ENCODE measurements around the gene CFAP61. TPM values are rescaled to one million over a fixed set of nuclear protein-coding genes. Genes with fewer than 3 reads are reported as not detected.

The CFAP61 gene
- total and polyA plus RNA-seq, 12 donors: 0.53 to 3.6 (median 1.1) TPM; not detected in 3

DNA sequence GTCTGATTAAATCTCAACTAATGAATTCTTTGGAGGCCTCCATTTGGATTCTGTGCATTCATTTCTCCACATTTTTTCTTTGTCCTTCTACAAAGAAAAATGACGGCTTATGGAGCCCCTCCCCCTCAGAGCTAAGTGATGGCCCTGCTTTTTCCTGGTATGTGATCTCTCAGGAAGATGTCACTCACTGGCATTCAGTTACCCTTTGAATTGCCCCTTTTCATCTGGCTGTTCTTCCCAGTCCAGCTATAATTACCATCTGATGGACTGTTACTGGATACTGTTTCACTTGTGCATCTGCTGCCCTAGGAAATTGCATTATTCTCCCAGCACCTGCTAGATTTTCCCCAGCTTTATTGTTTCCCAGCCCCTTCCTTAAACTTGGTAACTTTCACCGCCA is 151.9 kb downstream of the CFAP61 start:
- Histone ChIP-seq H3K4me3 (no peak overlapping the region), H3K27me3 (no peaks in the 10 kb centered on the region), H3K9me3 (replicated peaks in 1 of 3) (no peaks in the 10 kb centered on the region), H3K27ac (no peak overlapping the region), H3K36me3 (replicated peaks in 1 of 2) (no peaks in the 10 kb centered on the region), H3K4me1 (replicated peaks in 1 of 2) (peaks cover 0 to 4% of the 10 kb centered on the region in 2 donors)
- 60 to 65% (median 60%) methylated on average over 2 of the region's 2 CpGs for WGBS, 4 donors
- no peak for DNase-seq
- intact Hi-C loops (cut with DNase I): no loop called here
- TF ChIP-seq, protein P1, sequence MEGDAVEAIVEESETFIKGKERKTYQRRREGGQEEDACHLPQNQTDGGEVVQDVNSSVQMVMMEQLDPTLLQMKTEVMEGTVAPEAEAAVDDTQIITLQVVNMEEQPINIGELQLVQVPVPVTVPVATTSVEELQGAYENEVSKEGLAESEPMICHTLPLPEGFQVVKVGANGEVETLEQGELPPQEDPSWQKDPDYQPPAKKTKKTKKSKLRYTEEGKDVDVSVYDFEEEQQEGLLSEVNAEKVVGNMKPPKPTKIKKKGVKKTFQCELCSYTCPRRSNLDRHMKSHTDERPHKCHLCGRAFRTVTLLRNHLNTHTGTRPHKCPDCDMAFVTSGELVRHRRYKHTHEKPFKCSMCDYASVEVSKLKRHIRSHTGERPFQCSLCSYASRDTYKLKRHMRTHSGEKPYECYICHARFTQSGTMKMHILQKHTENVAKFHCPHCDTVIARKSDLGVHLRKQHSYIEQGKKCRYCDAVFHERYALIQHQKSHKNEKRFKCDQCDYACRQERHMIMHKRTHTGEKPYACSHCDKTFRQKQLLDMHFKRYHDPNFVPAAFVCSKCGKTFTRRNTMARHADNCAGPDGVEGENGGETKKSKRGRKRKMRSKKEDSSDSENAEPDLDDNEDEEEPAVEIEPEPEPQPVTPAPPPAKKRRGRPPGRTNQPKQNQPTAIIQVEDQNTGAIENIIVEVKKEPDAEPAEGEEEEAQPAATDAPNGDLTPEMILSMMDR (IDR thresholded peaks at IDR 0.05): no peak
- no peak for TF ChIP-seq POLR2A (IDR thresholded peaks at IDR 0.05)

DNA sequence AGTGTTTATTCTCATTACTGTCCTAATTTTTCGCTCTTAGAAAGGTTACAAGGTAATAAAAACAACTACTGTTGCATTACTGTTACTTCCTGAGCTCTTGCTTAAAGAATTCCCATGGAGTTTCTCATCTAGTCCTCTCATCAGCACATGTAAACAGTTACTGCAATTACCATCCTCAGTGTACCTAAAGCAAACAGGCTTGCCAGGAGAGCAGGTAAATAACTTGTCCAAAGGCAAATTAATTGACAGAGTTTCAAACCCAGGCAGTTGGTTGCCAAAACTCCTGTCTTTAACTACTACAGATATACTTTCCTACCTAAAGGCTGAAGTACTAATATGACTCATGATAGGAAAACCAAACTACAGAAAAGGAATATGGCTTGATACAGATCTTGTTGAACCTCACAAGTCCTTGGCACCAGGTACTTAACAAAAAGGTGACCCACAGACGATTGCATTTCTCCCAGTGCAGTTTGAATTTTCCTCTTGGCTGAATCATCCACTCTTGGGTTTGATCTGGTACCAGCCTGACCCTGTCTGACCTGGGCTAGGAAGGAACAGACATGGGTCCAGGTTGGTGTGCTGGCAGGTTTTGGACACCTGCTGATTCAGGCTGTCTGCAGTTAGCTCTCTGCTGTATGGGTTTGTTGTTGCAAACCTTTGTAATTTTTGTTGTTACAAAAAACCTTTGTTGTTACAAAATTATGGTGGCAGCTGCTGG is 153.0 kb downstream of the CFAP61 start:
- no peak overlapping the region for H3K4me3 ChIP-seq
- intact Hi-C loops (cut with DNase I): no loop called here
- H3K36me3 ChIP-seq (replicated peaks in 1 of 2): no peaks in the 10 kb centered on the region
- no peak for DNase-seq
- 44 to 59% (median 51%) methylated on average over 2 of the region's 2 CpGs for WGBS, 4 donors
- no peaks in the 10 kb centered on the region for H3K9me3 ChIP-seq (replicated peaks in 1 of 3)
- TF ChIP-seq, protein P1 (IDR thresholded peaks at IDR 0.05): no peak
- no peak for TF ChIP-seq POLR2A (IDR thresholded peaks at IDR 0.05)
- H3K27ac ChIP-seq: no peak overlapping the region
- H3K4me1 ChIP-seq (replicated peaks in 1 of 2): no peaks in the 10 kb centered on the region
- no peaks in the 10 kb centered on the region for H3K27me3 ChIP-seq

DNA sequence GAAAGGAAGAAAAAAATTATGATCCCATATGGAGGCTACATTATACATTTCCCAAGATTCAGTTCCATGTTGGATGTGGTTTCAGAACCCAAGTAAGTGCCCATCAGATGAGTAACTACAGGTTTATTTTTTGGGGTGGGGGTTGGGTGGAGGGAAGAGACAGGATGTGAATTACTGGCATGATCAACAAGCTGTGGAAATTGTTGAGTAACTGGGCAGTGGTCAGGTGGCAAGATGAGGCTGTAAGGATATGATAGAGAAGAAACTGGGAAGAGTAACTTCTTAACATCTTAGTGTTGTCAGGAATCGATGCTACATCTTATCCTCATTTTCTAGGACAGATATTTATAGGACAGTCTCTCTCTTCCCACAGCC is 153.5 kb downstream of the CFAP61 start:
- Histone ChIP-seq H3K27ac (no peak overlapping the region), H3K4me3 (no peak overlapping the region), H3K9me3 (replicated peaks in 1 of 3) (no peaks in the 10 kb centered on the region), H3K36me3 (replicated peaks in 1 of 2) (no peaks in the 10 kb centered on the region), H3K4me1 (replicated peaks in 1 of 2) (no peaks in the 10 kb centered on the region), H3K27me3 (no peaks in the 10 kb centered on the region)
- 65 to 84% (median 75%) methylated on average over 1 of the region's 1 CpG for WGBS, 4 donors
- TF ChIP-seq, protein P1 (IDR thresholded peaks at IDR 0.05): no peak
- no peak for TF ChIP-seq POLR2A (IDR thresholded peaks at IDR 0.05)
- intact Hi-C loops (cut with DNase I): no loop called here
- DNase-seq: no peak

DNA sequence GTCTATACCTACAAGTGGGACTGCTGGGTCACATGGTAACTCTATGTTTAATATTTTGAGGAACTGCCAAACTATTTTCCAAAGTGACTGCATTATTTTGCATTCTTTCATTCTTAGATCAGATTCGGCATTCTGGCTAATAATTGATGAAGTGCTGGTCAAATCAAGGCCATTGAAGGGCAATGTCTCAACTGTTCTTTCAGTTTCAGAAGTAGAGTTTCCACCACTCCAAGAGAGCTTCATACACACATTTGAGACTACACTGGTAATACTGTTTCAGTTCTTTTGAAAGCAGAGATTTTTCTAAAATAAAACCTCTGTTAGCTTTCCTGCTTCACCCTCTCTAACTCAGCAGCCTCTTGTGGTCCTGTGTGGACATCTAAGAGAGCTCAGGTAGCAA is 154.5 kb downstream of the CFAP61 start:
- WGBS, 4 donors: 27 to 55% (median 40%) methylated on average over 1 of the region's 1 CpG
- Histone ChIP-seq H3K9me3 (replicated peaks in 1 of 3) (no peaks in the 10 kb centered on the region), H3K4me1 (replicated peaks in 1 of 2) (no peaks in the 10 kb centered on the region), H3K36me3 (replicated peaks in 1 of 2) (no peaks in the 10 kb centered on the region), H3K27me3 (no peaks in the 10 kb centered on the region), H3K27ac (peak overlapping the region in 1 of 5 donors; percentile 17), H3K4me3 (no peak overlapping the region)
- DNase-seq: no peak
- TF ChIP-seq, protein P1 (IDR thresholded peaks at IDR 0.05): no peak
- TF ChIP-seq POLR2A (IDR thresholded peaks at IDR 0.05): no peak
- intact Hi-C loops (cut with DNase I): no loop called here

Measured in adrenal gland (tissue), 12 donors.